Stomach (tissue), 9 donors: ENCODE measurements around the gene ARRB1. TPM values are rescaled to one million over a fixed set of nuclear protein-coding genes. Genes with fewer than 3 reads are reported as not detected.
A peak's percentile ranks its signal among the peaks of the same experiment; 100 is the strongest.

Source experiments
- DNase-seq, 2 donors: peaks; one replicate each; pipeline versions ENCODE4 v3.0.0 to v3.0.0-alpha.2; 2013 to 2019
- H3K27ac ChIP-seq, 5 donors: fragments of 200-600 bp in 4 of 5; sonication (generic) in 4 of 5; one replicate each; pipeline ENCODE4 v1.5.1; 2013 to 2019; ENCODE audit warnings: mild to moderate bottlenecking in 1 of 5, moderate library complexity in 1 of 5
- H3K27me3 ChIP-seq, 3 donors: fragments of 200-600 bp; sonication (generic); one replicate each; pipeline ENCODE4 v1.5.1; 2017 to 2019; ENCODE audit warnings: mixed run types in 1 of 3
- H3K36me3 ChIP-seq, 4 donors: fragments of 200-600 bp; sonication (generic); 1 replicate in 3 of 4; 2 replicates in 1 of 4; pipeline ENCODE4 v1.5.1; 2016 to 2019
- H3K4me1 ChIP-seq, 4 donors: fragments of 200-600 bp; sonication (generic); one replicate each; pipeline ENCODE4 v1.5.1; 2016 to 2019
- H3K4me3 ChIP-seq, 4 donors: fragments of 200-600 bp; sonication (generic) in 3 of 4; one replicate each; pipeline ENCODE4 v1.5.1; 2016 to 2019; ENCODE audit warnings: mild to moderate bottlenecking in 1 of 4
- H3K9me3 ChIP-seq, 4 donors: fragments of 200-600 bp; sonication (generic); one replicate each; pipeline ENCODE4 v1.5.1; 2016 to 2019
- CTCF ChIP-seq, 7 experiments: fragments of 450-650 bp in 4 of 7; fragments of 200-600 bp in 3 of 7; sonication (generic) in 3 of 7; IDR thresholded peaks; one replicate each; pipeline ENCODE4 v1.5.1; 2016 to 2019; ENCODE audit warnings: antibody characterized with exemption in 7 of 7, control low read depth in 2 of 7, mild to moderate bottlenecking in 1 of 7
- EP300 ChIP-seq: sonication (generic); formaldehyde crosslinking; IDR thresholded peaks from one replicate; pipeline ENCODE4 v1.6.1; 2017; ENCODE audit warnings: antibody characterized with exemption
- POLR2A ChIP-seq, 4 donors: fragments of 450-650 bp; IDR thresholded peaks; one replicate each; pipeline ENCODE4 v1.6.1; 2016; ENCODE audit warnings: antibody characterized with exemption in 4 of 4, control low read depth in 2 of 4, mild to moderate bottlenecking in 1 of 4, moderate library complexity in 1 of 4
- POLR2AphosphoS5 ChIP-seq, 3 donors: sonication (generic); formaldehyde crosslinking; IDR thresholded peaks; one replicate each; pipeline ENCODE4 v1.6.1; 2016; ENCODE audit warnings: antibody characterized with exemption in 3 of 3
- WGBS, 5 donors: extraction: QIAGEN DNeasy Blood & Tissue Kit in 3 of 5; methylation state at CpG; one replicate each; pipeline versions ENCODE4 v1.1.5 to v1.1.7; 2013 to 2018; 5-methylcytosine and 5-hydroxymethylcytosine counted together
- intact Hi-C: fragments of 100-400 bp; cut with DNase I; formaldehyde crosslinking; loops from one replicate; pipeline ENCODE4 v1.15.1; 2023; ENCODE audit warnings: low total_unique reads
- polyA plus RNA-seq, 3 donors: library from polyadenylated mRNA; stranded (reverse); fragments of 200-250 nt; gene quantifications; one replicate each; pipeline ENCODE4 v1.2.3, GENCODE V29; 2013
- total RNA-seq, 5 donors: library from RNA; depleted of rRNA; stranded (reverse); fragments of >200 nt; gene quantifications; one replicate each; pipeline versions ENCODE4 v1.1.0 to v1.2.3, GENCODE V29; 2014 to 2016
- donor health status: healthy with polysubstance abuse.
- donor health status: Bipolar disorder and iron deficiency.
- donor health status: healthy.

Gene ARRB1
- total and polyA plus RNA-seq, 8 donors, result 18.0 to 151 (median 48.4) TPM

- H3K4me1 ChIP-seq, result no peaks in the 10 kb centered on the region
- peaks cover 0 to 10% (median 3%) of the 10 kb centered on the region in 4 donors for H3K9me3 ChIP-seq
- intact Hi-C loops, result no loop called here
- TF ChIP-seq CTCF (IDR thresholded peaks at IDR 0.05) (no peak), POLR2AphosphoS5 (IDR thresholded peaks at IDR 0.05) (no peak), POLR2A (IDR thresholded peaks at IDR 0.05) (no peak), EP300 (no peak)
- H3K4me3 ChIP-seq, result no peak overlapping the region
- H3K27ac ChIP-seq, result no peak overlapping the region
- peaks cover 0 to 16% (median 0%) of the 10 kb centered on the region in 3 donors for H3K27me3 ChIP-seq
- H3K36me3 ChIP-seq, result no peaks in the 10 kb centered on the region
- no peak for DNase-seq
Observed at GRCh38 chr11:75254326-75254725, 97.1 kb downstream of the ARRB1 start.

GRCh38 chr11:75249704-75250103 lies 101.8 kb downstream of the ARRB1 start:
- H3K4me3 ChIP-seq, result no peak overlapping the region
- no peak for DNase-seq
- no peak for TF ChIP-seq POLR2A (IDR thresholded peaks at IDR 0.05)
- TF ChIP-seq EP300, result no peak
- TF ChIP-seq POLR2AphosphoS5 (IDR thresholded peaks at IDR 0.05), result no peak
- no peak for TF ChIP-seq CTCF (IDR thresholded peaks at IDR 0.05)

GRCh38 chr11:75248924-75249256 lies 102.6 kb downstream of the ARRB1 start:
- no peak overlapping the region for H3K4me3 ChIP-seq
- H3K4me1 ChIP-seq, result peaks cover 0 to 9% (median 4%) of the 10 kb centered on the region in 4 donors
- intact Hi-C loops, result loop anchor here (5.0 kb wide), 2 partner anchors 107 to 227 kb away; no protein-coding TSS in a partner anchor
- peaks cover 0 to 21% (median 0%) of the 10 kb centered on the region in 3 donors for H3K27me3 ChIP-seq
- no peak overlapping the region for H3K27ac ChIP-seq
- no peaks in the 10 kb centered on the region for H3K36me3 ChIP-seq
- peak in 2 of 7 experiments; percentile 3 to 23 for TF ChIP-seq CTCF (IDR thresholded peaks at IDR 0.05)
- TF ChIP-seq POLR2A (IDR thresholded peaks at IDR 0.05), result no peak
- H3K9me3 ChIP-seq, result peaks cover 0 to 10% (median 3%) of the 10 kb centered on the region in 4 donors
- WGBS, 5 donors, result 32 to 43% (median 40%) methylated on average over 11 of the region's 11 CpGs
- DNase-seq, result no peak

More at GRCh38 chr11:75249704-75250103, 101.8 kb downstream of the ARRB1 start:
- WGBS, 5 donors, result 42 to 54% (median 45%) methylated on average over 3 of the region's 3 CpGs
- peaks cover 0 to 10% (median 3%) of the 10 kb centered on the region in 4 donors for H3K9me3 ChIP-seq
- intact Hi-C loops, result loop anchor here (5.0 kb wide), 2 partner anchors 107 to 227 kb away; no protein-coding TSS in a partner anchor
- peaks cover 0 to 14% (median 0%) of the 10 kb centered on the region in 3 donors for H3K27me3 ChIP-seq
- H3K36me3 ChIP-seq, result no peaks in the 10 kb centered on the region
- peaks cover 0 to 9% (median 4%) of the 10 kb centered on the region in 4 donors for H3K4me1 ChIP-seq
- no peak overlapping the region for H3K27ac ChIP-seq

- peak in 1 of 2 donors; percentile 14 for DNase-seq
- no peak for TF ChIP-seq EP300
- 69 to 80% (median 76%) methylated on average over 11 of the region's 11 CpGs for WGBS, 5 donors
- no peak overlapping the region for H3K4me3 ChIP-seq
- intact Hi-C loops, result loop anchor here (5.0 kb wide), 2 partner anchors 105 to 225 kb away; no protein-coding TSS in a partner anchor
- no peaks in the 10 kb centered on the region for H3K36me3 ChIP-seq
- no peaks in the 10 kb centered on the region for H3K9me3 ChIP-seq
- H3K27ac ChIP-seq, result no peak overlapping the region
- H3K27me3 ChIP-seq, result peaks cover 0 to 42% (median 19%) of the 10 kb centered on the region in 3 donors
- H3K4me1 ChIP-seq, result peaks cover 7 to 13% (median 10%) of the 10 kb centered on the region in 4 donors
Observed at GRCh38 chr11:75246671-75247350, 104.7 kb downstream of the ARRB1 start.
